Body of pancreas (tissue), 4 donors: ENCODE data around the gene FSTL5. TPM values are rescaled to one million over a fixed set of nuclear protein-coding genes. Genes with fewer than 3 reads are reported as not detected.

Source experiments
- ATAC-seq: fragments of 150-250 bp; one replicate; pipeline ENCODE4 v1.9.1; 2016
- DNase-seq, 4 donors: peaks; one replicate each; pipeline ENCODE4 v3.0.0-alpha.2; 2019
- H3K27ac ChIP-seq, 4 donors: fragments of 200-600 bp; sonication (generic); 1 replicate in 3 of 4; 2 replicates in 1 of 4; pipeline versions ENCODE4 v1.5.1 to v1.6.1; 2016 to 2019; ENCODE audit warnings: mild to moderate bottlenecking in 1 of 4, mixed read lengths in 1 of 4, moderate library complexity in 1 of 4
- H3K27me3 ChIP-seq, 2 donors: fragments of 200-600 bp; sonication (generic); one replicate each; pipeline ENCODE4 v1.6.0; 2016; ENCODE audit warnings: mild to moderate bottlenecking in 1 of 2
- H3K36me3 ChIP-seq, 2 donors: fragments of 200-600 bp; sonication (generic); replicated peaks in 1 of 2; 2 replicates each; pipeline ENCODE4 v1.5.1; 2016; ENCODE audit warnings: low read depth in 2 of 2; ENCODE audit not compliant: insufficient read depth in 1 of 2
- H3K4me1 ChIP-seq: fragments of 200-600 bp; sonication (generic); one replicate; pipeline ENCODE4 v1.6.0; 2016
- H3K4me3 ChIP-seq, 2 donors: fragments of 200-600 bp; sonication (generic); 1 replicate in 1 of 2; 2 replicates in 1 of 2; pipeline ENCODE4 v1.5.1; 2016 to 2019
- H3K9me3 ChIP-seq, 3 donors: fragments of 200-600 bp; sonication (generic); 1 replicate in 2 of 3; 2 replicates in 1 of 3; pipeline ENCODE4 v1.5.1; 2016
- POLR2A ChIP-seq, 3 donors: fragments of 450-650 bp; IDR thresholded peaks; one replicate each; pipeline ENCODE4 v1.6.1; 2016; ENCODE audit warnings: antibody characterized with exemption in 3 of 3, mild to moderate bottlenecking in 2 of 3
- WGBS, 2 donors: methylation state at CpG; one replicate each; pipeline ENCODE4 v1.1.5; 2017; 5-methylcytosine and 5-hydroxymethylcytosine counted together
- intact Hi-C: fragments of 100-400 bp; cut with DNase I; formaldehyde crosslinking; loops from one replicate; pipeline ENCODE4 v1.15.1; 2023
- total RNA-seq, 2 donors: library from RNA; depleted of rRNA; stranded (reverse); fragments of >200 nt; gene quantifications; one replicate each; pipeline ENCODE4 v1.1.0, GENCODE V29; 2016
- TF ChIP-seq, protein P1 (sequence below), 7 experiments: fragments of 450-650 bp in 4 of 7; fragments of 200-600 bp in 3 of 7; sonication (generic) in 3 of 7; IDR thresholded peaks; one replicate each; pipeline ENCODE4 v1.5.1; 2016 to 2019; ENCODE audit warnings: antibody characterized with exemption in 7 of 7

Gene FSTL5
- total RNA-seq, 2 donors from 2014 or later = 1.3 TPM; not detected in 1

DNA sequence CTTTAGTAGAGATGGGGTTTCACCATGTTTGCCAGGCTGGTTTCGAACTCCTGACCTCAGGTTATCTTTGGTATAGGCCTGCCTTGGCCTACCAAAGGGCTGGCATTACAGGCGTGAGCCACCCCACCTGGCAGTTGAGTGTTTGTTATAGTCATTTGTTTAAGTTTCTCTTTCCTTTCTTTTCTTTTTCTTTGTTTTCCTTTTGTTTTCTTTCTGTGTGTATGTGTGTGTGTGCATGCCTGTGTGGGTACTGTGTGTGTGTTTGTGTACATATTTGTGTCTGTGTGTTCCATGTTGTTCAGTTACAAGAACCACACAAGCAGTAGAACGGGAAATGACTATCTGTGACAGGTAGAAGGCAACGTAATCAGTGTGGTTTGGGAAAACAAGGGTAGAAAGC is 624.9 kb downstream of the FSTL5 start:
- ATAC-seq (no peak), DNase-seq (no peak)
- intact Hi-C loops = no loop called here
- Histone ChIP-seq H3K4me3 (no peak overlapping the region), H3K27me3 (no peaks in the 10 kb centered on the region), H3K9me3 (no peaks in the 10 kb centered on the region), H3K36me3 (no peaks in the 10 kb centered on the region), H3K4me1 (no peaks in the 10 kb centered on the region), H3K27ac (no peak overlapping the region)
- 72 to 78% methylated on average over 4 of the region's 4 CpGs for WGBS, 2 donors
- TF ChIP-seq POLR2A (IDR thresholded peaks at IDR 0.05) = no peak
- TF ChIP-seq, protein P1, sequence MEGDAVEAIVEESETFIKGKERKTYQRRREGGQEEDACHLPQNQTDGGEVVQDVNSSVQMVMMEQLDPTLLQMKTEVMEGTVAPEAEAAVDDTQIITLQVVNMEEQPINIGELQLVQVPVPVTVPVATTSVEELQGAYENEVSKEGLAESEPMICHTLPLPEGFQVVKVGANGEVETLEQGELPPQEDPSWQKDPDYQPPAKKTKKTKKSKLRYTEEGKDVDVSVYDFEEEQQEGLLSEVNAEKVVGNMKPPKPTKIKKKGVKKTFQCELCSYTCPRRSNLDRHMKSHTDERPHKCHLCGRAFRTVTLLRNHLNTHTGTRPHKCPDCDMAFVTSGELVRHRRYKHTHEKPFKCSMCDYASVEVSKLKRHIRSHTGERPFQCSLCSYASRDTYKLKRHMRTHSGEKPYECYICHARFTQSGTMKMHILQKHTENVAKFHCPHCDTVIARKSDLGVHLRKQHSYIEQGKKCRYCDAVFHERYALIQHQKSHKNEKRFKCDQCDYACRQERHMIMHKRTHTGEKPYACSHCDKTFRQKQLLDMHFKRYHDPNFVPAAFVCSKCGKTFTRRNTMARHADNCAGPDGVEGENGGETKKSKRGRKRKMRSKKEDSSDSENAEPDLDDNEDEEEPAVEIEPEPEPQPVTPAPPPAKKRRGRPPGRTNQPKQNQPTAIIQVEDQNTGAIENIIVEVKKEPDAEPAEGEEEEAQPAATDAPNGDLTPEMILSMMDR (IDR thresholded peaks at IDR 0.05) = no peak

DNA sequence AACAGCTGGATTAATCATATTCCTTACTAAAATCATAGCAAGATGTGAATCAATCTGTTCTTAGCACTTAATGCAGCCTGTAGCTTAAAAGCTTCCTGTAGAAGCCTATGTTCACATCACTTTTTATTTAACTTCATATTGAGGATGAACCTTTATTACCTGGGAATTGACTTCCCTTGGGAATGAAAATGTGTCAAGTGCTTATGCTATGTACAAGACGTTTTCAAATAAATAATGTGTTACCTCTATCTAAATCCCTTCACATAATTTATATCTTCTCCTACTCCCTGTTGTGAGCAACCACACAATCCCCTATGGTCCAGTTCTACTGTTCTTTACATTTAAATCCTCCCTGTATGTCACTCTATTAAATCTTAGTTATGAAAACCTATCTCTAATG is 633.1 kb downstream of the FSTL5 start:
- Histone ChIP-seq H3K27me3 (no peaks in the 10 kb centered on the region), H3K4me3 (no peak overlapping the region), H3K27ac (no peak overlapping the region), H3K4me1 (no peaks in the 10 kb centered on the region), H3K9me3 (no peaks in the 10 kb centered on the region), H3K36me3 (no peaks in the 10 kb centered on the region)
- no peak for ATAC-seq
- intact Hi-C loops = no loop called here
- TF ChIP-seq POLR2A (IDR thresholded peaks at IDR 0.05) = no peak
- TF ChIP-seq, protein P1 (IDR thresholded peaks at IDR 0.05) = no peak
- no peak for DNase-seq
- WGBS, 2 donors = 20 to 28% methylated on average over 1 of the region's 1 CpG

DNA sequence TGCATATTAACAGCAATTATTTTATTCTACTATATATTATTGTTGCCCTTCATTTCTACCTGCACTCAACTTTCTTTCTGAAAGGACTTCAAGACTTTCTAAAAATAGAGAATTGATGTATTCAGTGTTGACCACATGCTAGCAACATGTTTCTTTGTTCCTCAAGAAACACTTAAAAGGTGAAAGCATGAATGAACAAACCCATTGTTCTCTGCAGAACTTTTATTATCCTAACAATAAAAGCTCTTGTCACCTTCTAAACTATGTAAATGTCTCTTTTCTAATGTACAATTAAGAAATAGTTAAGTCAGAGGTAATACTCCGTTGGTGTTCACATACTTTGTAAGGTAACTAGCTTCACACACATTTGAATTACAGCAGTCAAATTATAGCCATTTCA is 638.7 kb downstream of the FSTL5 start:
- Histone ChIP-seq H3K27me3 (no peaks in the 10 kb centered on the region), H3K9me3 (no peaks in the 10 kb centered on the region), H3K36me3 (no peaks in the 10 kb centered on the region), H3K4me3 (no peak overlapping the region), H3K4me1 (no peaks in the 10 kb centered on the region), H3K27ac (no peak overlapping the region)
- intact Hi-C loops = no loop called here
- no peak for ATAC-seq
- WGBS, 2 donors = 56 to 62% methylated on average over 1 of the region's 1 CpG
- TF ChIP-seq, protein P1 (IDR thresholded peaks at IDR 0.05) = no peak
- no peak for TF ChIP-seq POLR2A (IDR thresholded peaks at IDR 0.05)
- no peak for DNase-seq

DNA sequence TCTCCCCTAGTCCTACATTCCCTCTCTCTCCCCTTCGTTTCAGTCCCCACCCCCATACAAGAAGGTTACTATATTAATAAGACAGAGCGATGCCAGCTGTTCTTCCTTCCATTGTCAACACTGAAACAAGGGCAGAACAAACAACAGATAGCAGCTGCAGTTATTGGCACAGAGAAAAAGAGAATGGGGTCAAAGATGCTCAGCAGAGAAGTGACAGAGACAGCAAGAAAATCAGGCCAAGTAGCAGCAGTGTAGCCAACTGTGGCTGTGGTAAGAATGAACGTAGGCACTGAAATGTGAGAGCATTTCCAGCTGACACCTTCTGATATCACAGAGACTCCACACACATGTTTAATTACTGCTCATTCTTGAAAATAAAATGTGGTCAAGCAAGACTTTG is 641.8 kb downstream of the FSTL5 start:
- Histone ChIP-seq H3K9me3 (no peaks in the 10 kb centered on the region), H3K4me1 (no peaks in the 10 kb centered on the region), H3K4me3 (no peak overlapping the region), H3K27ac (no peak overlapping the region), H3K27me3 (no peaks in the 10 kb centered on the region), H3K36me3 (no peaks in the 10 kb centered on the region)
- intact Hi-C loops = no loop called here
- ATAC-seq (no peak), DNase-seq (peak in 1 of 4 donors; percentile 18)
- WGBS, 2 donors = 7 to 15% methylated on average over 3 of the region's 3 CpGs
- TF ChIP-seq POLR2A (IDR thresholded peaks at IDR 0.05) = no peak
- TF ChIP-seq, protein P1 (IDR thresholded peaks at IDR 0.05) = no peak

DNA sequence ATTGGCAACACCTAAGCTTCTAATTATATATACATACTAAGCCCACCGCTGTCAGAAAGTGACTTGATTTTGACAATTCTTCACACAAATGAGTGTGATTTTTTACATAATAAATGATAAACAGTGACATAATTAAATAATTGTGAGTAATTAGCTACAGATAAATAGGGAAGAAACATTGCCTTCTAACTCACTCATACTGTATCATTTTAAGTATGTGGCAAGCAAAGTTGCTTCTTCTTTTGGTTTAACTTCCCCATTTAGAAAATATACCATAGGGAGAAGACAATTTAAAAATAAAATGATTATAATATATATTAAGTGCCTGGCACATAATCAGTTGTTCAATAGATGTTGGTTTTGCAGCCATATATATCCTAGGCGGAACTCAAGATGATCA is 644.2 kb downstream of the FSTL5 start:
- DNase-seq = no peak
- ATAC-seq = no peak
- no peak overlapping the region for H3K4me3 ChIP-seq

More for the DNA sequence above, 644.2 kb downstream of the FSTL5 start:
- Histone ChIP-seq H3K9me3 (no peaks in the 10 kb centered on the region), H3K27ac (no peak overlapping the region), H3K4me1 (no peaks in the 10 kb centered on the region), H3K36me3 (no peaks in the 10 kb centered on the region), H3K27me3 (no peaks in the 10 kb centered on the region)
- WGBS, 2 donors = 92 to 96% methylated on average over 2 of the region's 2 CpGs
- intact Hi-C loops = no loop called here
- TF ChIP-seq, protein P1 (IDR thresholded peaks at IDR 0.05) = no peak
- no peak for TF ChIP-seq POLR2A (IDR thresholded peaks at IDR 0.05)
